NK-92 (cell line): ENCODE measurements around the gene SPSB3.
"Not testable (repeated sequence)": the region's sequence is repeated elsewhere in the genome, so short reads cannot be mapped to it uniquely, and the experiment has no call there.

ENCODE experiments used
- DNase-seq: peaks from one replicate; lab custom pipeline; 2025; ENCODE audit not compliant: unreplicated experiment; lab: John Stamatoyannopoulos, UW

SPSB3 gene

DNA sequence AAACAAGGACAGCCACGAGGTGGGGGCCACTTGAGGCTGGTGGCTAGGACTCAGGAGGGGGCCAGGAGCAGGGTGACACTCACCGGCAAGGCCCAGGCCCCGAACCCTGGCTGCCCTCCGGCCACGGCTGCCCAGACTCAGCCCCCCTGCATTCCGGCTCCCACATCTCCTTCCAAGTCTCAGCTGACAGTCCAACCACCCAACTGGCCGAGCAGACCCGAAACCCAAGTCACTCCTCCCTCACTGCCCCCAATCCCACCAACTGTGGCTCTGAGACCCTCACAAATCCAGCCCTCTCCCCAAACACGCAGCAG is 34.9 kb upstream of the SPSB3 start:
- no peak for DNase-seq

- no peak for DNase-seq
Observed at GRCh38 chr16:1816396-1817275, 34.3 kb upstream of the SPSB3 start.

GRCh38 chr16:1815461-1815860 is 33.1 kb upstream of the SPSB3 start:
- DNase-seq: no peak

DNA sequence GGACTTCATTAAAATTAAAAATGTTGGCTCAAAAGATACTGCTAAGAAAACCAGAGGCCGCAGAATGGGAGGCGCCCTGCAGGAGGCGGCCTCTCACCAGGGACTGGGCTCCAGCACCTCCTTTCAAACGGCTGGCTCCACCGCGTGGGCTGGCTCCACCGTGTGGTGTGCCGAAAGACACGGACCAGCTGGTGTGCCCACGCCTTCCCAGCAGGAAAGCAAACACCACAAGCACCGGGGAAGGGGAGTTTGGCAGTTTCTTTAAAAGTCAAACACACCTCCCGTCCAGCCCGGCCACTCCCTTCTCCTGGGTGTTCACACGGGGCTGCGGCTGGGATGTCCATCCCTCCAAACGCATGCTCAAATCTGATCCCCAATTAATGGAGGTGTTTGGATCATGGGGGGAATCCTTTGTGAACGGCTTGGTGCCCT is 30.4 kb upstream of the SPSB3 start:
- no peak for DNase-seq

DNA sequence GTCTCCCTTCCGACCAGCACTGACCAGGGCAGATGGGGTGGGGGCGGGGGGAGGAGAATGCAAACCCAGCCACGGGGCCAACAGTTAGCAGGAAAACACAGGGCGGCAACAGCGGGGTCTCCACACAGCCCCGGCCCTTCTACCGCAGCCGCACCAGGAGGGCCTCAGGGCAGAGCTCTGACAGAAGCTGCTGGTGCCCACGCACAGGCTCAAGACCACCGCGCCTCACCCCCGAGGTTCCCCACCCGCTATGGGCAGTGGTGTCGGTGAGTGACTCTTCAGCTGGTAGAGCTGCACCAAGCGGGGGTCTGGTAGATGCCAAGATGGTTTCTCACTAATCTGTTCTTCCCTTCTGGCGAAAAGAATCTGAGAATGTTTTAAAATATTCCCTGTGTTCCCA is 28.2 kb upstream of the SPSB3 start:
- no peak for DNase-seq

GRCh38 chr16:1810106-1810505 is 27.7 kb upstream of the SPSB3 start:
- no peak for DNase-seq

DNA sequence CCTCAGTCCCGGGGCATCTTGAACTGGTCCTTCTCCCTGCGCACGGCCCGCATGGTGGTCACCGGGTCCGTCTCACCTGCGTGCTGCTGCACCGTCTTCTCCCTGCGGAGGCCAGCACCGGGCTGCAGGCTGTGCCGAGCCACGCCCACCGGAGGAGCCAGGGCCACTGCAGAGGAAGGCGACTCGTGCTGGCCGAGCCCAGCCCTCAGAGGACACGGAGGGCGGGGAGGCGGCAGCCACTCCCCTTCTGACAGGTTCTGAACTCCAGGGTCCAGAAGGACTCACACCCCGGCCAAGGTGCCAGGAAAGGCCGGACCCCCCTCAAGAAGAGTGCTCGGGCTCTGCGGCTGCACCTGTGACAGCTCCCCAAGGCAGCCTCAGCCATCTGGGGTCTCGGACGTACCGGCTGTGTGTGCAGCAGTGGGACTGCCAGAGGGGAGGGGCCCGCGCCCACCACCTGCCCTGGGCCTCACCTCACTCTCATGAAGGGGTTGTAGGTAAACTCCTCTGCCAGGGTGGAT is 27.0 kb upstream of the SPSB3 start:
- no peak for DNase-seq

DNA sequence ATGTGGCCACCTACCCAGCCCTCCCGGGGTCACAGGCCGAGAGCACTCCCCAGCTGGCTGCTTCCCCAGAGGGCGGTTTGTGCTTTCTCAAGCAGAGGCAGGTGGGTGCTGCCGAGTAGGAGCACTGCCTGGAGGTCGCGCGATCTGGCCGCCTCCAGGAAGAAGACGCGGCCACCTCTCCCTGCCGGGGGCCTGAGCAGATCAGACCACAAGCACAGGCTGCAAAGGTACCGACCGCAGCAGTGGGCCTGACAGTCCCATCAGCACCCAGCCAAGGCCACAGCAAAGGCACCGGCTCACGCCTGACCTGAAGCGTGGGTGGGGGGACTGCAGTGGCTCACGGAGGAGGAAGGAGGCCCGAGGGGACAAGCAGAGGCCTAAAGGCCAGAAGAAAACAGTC is 26.3 kb upstream of the SPSB3 start:
- DNase-seq: no peak

- DNase-seq: no peak
Observed at GRCh38 chr16:1807626-1808025, 25.3 kb upstream of the SPSB3 start.

DNA sequence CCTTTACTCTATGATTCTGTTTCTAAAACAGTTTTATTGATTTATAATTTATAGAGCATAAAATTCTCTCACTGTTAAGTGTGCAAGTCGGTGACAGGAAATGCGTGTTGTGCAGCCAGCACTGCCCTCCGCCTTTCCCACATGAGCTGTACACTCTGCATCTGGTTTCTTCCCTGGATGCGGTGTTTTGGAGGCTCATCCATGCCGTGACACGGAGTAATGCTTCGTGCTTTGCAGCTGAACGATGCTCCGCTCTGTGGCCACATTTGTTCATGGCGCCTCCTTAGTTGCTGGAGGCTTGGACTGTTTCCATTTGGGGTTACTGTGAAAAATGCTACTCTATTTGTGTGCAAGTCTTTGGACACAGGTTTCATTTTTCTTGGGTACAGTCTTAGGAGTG is 18.3 kb upstream of the SPSB3 start:
- no peak for DNase-seq

DNA sequence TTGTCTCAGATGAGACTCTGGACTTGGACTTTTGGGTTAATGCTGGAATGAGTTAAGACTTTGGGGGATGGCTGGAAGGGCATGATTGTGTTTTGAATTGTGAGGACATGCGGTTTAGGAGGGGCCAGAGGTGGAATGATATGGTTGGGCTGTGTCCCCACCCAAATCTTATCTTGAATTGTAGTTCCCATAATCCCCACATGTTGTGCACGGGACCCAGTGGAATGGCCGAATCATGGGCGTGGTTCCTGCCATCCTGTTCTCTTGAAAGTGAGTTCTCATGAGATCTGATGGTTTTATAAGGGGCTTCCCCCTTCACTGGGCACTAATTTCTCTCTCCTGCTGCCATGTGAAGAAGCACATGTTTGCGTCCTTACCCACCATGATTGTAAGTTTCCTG is 16.9 kb upstream of the SPSB3 start:
- not testable (repeated sequence) for DNase-seq

- DNase-seq: no peak
Observed at GRCh38 chr16:1794908-1795666, 12.7 kb upstream of the SPSB3 start.

DNA sequence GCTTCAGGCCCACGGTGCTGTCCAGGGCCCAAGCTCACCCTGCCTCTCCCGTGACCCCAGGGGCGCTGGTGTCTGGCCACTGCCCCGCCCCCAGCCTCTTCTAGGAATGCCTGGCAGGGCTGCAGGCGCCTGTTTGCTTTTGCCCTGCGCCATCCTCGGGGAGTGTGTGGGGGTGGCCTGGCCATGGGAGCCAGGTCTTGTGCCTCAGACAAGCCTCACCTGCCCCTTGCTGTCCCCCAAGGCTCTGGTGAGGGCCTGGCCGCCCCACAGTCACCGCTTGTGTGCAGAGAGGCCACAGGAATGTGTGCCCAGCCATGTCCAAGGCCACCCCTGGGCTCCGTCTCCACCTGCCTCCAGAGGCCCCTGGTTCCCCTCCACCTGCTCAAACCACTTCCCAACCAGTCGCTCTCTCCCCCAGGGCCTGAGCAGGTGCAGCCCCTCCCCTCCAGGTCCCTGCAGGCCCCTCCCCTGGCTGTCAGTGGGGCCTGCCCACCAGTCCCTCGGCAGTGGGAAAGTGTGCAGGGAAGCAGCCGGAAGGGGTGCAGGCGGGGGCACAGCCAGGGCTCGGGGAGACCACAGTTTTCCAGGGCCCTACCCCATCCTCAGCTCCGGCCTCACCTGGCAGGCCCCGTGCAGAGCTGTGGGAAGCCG is 12.0 kb upstream of the SPSB3 start:
- DNase-seq: no peak

GRCh38 chr16:1793578-1794220 is 11.3 kb upstream of the SPSB3 start, which contains the start of gene IGFALS:
IGFALS (minus strand) TSS chr16:1793705; CDS start chr16:1793652, 53 bp downstream.
- DNase-seq: no peak

- DNase-seq: no peak
Observed at GRCh38 chr16:1792836-1793577, 10.6 kb upstream of the SPSB3 start.

DNA sequence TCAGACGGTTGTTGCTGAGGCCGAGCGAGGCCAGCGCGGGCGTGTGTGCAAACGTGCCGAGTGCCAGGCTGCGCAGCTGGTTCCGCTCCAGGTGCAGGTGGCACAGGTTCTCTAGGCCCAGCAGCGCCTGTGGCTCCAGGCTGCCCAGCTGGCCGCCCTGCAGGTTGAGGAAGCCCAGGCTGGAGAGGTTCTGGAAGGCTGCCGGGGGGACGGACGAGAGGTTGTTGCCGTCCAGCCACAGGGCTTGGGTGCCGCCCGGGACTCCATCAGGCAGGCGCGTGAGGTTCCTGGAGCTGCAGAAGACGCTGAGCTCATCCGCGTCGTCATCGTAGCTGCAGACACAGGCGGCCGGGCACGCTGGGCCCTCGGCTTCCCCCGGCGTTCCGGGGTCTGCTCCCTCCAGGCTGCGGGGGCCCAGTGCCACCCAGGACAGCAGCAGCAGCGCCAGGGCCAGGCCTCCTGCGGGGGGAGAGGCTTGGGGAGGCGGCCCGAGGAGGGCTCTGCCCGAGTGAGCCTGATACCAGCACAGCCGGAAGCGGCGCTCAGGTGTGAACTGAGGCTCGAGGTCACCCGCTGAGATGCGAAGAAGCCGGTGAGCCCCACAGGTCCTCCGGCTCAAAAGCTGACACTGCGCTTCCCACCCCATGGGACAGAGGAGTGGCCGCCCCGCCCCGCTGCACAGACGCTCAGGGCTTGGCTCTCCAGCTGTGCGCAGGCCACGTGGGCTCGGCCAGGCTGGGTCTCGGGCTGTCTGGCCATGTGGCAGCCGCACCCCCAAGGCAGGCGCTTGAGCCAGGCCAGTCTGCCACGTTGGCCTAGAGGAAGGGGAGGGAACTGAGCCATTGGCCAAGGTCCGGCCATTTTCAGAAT is 9.8 kb upstream of the SPSB3 start:
- DNase-seq: no peak

DNA sequence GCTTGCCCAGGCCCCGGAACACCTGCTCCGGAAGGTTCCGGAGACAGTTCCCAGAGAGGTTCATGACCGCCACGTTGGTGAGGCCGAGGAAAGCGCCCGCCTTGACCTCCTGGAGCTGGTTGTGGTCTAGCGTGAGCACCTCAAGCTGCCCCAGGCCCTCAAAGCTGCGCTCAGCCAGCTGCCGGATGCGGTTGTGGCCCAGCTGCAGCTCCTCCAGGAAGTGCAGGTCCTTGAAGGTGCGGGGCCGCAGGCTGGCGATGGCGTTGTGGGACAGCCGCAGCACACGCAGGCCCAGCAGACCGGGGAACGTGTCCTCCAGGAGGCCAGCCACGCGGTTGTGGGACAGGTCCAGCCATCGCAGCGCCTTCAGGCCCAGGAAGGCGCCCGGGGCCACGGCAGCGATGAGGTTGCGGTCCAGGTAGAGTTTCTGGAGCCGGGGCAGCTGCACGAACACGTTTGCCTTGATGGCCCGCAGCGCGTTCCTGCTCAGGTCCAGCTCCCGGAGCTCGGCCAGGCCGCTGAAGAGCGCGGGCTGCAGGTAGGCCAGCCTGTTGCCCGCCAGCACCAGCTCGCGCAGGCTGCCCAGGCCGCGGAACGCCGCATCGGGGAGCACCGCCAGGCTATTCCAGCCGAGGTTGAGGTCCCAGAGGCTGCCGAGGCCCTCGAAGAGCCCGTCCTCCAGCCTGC is 9.0 kb upstream of the SPSB3 start:
- no peak for DNase-seq

GRCh38 chr16:1790611-1791255 is 8.4 kb upstream of the SPSB3 start:
- DNase-seq: no peak

DNA sequence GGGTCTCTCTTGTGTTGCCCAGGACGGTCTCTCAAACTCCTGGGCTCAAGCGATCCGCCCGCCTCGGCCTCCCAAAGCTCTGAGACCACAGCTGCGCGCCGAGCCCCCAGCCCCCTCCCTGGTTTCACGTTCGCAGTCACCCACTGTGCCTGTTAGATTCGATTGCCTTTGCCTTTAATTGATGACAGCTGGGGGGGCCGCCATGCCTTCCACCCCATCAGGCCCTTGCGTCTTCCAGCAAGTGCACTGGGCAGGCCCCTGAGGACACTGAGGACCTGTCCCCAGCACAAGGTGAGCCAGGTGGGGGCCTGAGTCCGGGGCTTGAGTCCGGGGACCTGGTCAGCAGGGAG is 7.9 kb upstream of the SPSB3 start:
- DNase-seq: no peak
